GM12873 (cell line): ENCODE results near the gene TSPAN12.

Source experiments
- TF ChIP-seq, protein P1 (sequence below): IDR thresholded peaks from 2 replicates; pipeline ENCODE4 v1.5.1; 2012; ENCODE audit warnings: low read depth, mild to moderate bottlenecking, moderate library complexity, low read length, control low read depth; ENCODE audit not compliant: insufficient read depth; ENCODE audit errors: missing control alignments

TSPAN12 gene

DNA sequence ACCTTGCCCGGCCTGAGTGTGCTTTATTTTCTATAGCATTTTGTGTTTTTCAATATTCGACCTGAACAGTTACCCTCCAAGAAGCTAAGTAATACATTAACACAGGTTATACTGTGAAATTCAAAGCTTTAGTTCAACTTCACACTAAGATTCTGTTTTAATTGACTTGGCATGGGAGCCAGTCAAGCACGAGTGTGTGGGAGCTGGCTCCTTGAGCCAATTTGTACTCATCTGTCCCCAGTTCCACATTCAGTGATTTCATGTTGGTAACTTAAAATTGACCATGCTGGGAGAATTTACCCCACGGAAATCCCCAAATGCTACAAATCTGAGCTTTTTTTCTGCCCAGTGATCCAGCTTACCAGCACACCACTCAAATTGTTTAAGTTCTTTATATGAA is 20.3 kb downstream of the TSPAN12 start:
- TF ChIP-seq, protein P1, sequence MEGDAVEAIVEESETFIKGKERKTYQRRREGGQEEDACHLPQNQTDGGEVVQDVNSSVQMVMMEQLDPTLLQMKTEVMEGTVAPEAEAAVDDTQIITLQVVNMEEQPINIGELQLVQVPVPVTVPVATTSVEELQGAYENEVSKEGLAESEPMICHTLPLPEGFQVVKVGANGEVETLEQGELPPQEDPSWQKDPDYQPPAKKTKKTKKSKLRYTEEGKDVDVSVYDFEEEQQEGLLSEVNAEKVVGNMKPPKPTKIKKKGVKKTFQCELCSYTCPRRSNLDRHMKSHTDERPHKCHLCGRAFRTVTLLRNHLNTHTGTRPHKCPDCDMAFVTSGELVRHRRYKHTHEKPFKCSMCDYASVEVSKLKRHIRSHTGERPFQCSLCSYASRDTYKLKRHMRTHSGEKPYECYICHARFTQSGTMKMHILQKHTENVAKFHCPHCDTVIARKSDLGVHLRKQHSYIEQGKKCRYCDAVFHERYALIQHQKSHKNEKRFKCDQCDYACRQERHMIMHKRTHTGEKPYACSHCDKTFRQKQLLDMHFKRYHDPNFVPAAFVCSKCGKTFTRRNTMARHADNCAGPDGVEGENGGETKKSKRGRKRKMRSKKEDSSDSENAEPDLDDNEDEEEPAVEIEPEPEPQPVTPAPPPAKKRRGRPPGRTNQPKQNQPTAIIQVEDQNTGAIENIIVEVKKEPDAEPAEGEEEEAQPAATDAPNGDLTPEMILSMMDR = no peak

DNA sequence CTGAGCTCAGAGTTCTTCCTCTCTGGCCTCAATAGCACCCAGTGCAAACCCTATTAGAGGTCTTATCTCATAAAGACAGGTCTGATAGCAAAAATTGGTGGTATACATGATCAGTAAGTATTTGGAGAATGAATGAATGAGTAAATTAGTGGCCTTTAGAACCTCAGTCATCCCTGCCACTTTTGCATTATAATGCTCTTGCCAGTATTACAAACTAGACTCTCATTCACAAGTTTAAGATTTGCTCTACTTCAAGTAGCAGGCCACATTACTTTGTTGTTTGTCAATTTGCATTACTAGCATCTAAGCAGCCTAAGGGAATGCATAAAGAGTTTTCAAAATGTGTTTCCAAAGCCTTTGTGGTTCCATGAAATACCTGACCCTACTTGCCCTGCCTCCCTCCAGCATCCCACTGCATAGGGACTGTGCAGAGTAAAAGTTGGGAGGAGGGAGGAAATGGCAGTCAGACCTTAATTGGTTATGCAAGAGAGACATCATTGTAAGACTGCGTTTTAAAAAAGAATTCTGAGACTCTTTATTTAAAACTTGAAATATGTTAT is 21.3 kb downstream of the TSPAN12 start:
- TF ChIP-seq, protein P1 = no peak

DNA sequence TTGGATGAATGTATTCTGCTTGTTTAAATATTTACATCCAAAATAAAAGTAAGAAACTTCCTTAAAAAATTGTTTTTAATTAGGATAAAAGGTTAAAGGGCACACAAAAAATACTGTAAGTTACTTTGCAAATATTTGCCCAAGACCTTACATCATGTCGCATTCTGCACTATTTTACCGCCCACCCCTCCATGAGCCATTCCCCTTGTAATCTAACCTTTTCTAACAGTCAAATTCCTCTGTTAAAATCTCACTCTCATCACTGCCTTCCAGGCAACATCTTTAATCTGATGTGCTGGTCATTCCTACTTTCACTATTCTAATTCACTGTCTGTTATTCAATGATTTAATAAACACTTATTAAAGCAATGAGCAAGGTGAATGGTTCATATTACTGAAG is 23.2 kb downstream of the TSPAN12 start:
- TF ChIP-seq, protein P1 = no peak

DNA sequence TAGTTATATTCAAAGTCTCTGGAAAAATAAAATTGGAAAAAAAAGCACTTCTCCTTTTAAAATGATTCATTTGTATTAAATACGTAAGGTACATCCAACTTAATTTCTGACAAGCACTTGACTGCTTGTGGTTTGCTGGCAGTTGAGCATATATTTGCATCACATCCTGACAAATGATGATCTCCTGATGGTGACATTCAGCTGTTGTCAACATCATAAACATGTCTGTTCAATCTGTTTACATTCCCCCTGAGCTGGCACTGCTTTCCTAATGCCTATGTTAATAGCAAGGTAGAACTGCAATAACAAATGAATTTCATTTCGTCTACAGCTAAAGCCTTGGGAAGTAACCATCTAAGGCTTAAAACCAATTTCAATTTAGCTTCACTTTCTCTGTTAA is 24.4 kb downstream of the TSPAN12 start:
- TF ChIP-seq, protein P1 = no peak

DNA sequence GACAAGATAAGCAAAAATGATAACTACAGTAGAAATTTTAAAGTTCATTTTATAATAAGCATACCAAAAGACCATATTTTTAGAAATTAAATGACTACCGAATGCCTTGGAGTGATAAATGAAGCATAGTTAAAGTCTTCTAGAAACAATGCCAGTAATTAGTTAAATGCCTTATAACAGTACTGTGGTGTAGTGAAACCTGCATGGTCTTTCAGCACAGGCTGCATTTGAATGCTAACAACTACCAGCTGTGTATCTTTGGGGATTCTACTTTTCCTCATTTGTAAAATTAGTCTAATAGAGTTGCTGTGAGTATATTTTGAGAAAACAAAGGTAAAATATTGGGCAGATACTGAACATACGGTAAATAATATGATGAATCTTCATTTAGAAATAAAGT is 25.1 kb downstream of the TSPAN12 start:
- TF ChIP-seq, protein P1 = no peak

DNA sequence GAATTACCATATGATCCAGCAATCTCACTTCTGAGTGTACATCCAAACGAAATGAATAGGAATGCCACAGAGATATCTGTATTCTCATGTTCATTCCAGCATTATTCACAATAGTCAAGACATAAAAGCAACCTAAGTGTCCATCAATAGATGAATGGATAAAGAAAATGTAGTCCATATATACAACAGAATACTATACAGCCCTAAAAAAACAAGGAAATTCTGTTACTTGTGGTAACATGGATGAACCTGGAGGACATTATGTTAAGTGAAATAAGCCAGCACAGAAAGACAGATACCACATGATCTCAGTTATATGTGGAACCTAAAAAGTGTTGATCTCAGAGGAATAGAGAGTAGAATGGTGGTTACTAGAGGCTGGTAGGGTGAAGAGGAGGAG is 26.7 kb downstream of the TSPAN12 start:
- TF ChIP-seq, protein P1 = no peak

DNA sequence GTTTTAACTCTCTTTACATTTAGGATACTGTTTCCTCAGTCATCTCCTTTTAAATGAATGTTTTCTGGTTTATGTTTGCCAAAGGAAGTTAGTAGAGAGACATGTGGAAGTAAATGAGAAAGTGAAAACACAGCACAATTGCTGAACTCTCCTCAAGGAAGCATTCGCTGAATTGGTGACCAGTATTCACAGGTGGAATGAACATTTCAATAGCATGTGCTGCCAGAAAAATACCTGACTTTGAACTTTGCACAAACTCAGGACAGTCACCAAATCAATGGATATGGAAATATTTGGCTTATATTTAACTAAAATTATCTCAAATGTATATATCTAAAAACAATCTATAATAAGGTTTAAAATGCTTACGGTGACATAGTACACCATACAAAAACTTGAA is 28.5 kb downstream of the TSPAN12 start:
- TF ChIP-seq, protein P1 = no peak
